Activated B cell treated with CpG ODN at 0.5 μM for 24 hours (primary cell): Measurements from ENCODE around the gene EFCAB12. TPM values are rescaled to one million over a fixed set of nuclear protein-coding genes. Genes with fewer than 3 reads are reported as not detected.

ENCODE experiments used
- ATAC-seq: fragments of 200-7000 bp; cut with Tn5 transposase; one replicate; pipeline ENCODE4 v1.10.0; 2021; ENCODE audit warnings: low read depth, mild to moderate bottlenecking, moderate library complexity
- CTCF ChIA-PET: fragments of 350-600 bp; sonication (Branson Sonifier 250); formaldehyde crosslinking; loops from one replicate; lab custom pipeline; 2021; ENCODE audit warnings: antibody characterized with exemption; lab: Charles Lee
- POLR2A ChIA-PET: fragments of 350-600 bp; sonication (Branson Sonifier 250); formaldehyde crosslinking; loops from one replicate; lab custom pipeline; 2021; ENCODE audit warnings: antibody characterized with exemption; lab: Charles Lee
- DNase-seq: peaks from one replicate; pipeline ENCODE4 v3.0.0; 2022
- H3K27ac Mint-ChIP-seq: one replicate; pipeline ENCODE4 v1.8.0; 2020; ENCODE audit warnings: mixed read lengths
- H3K27me3 Mint-ChIP-seq: one replicate; pipeline ENCODE4 v1.8.0; 2021; ENCODE audit warnings: mixed read lengths
- H3K36me3 Mint-ChIP-seq: one replicate; pipeline ENCODE4 v1.8.0; 2021; ENCODE audit warnings: low read depth, mixed read lengths
- H3K4me1 Mint-ChIP-seq: one replicate; pipeline ENCODE4 v1.8.0; 2021; ENCODE audit warnings: mixed read lengths
- H3K4me3 Mint-ChIP-seq: one replicate; pipeline ENCODE4 v1.8.0; 2020; ENCODE audit warnings: mild to moderate bottlenecking, mixed read lengths
- H3K9me3 Mint-ChIP-seq: one replicate; pipeline ENCODE4 v1.8.0; 2020; ENCODE audit warnings: mixed read lengths
- CTCF ChIP-seq: fragments of 200-600 bp; IDR thresholded peaks from one replicate; pipeline ENCODE4 v1.8.0; 2022; ENCODE audit warnings: antibody characterized with exemption, mild to moderate bottlenecking
- intact Hi-C: fragments of 100-400 bp; cut with micrococcal nuclease; formaldehyde crosslinking; loops from one replicate; pipeline ENCODE4 v1.15.1; 2024
- total RNA-seq: library from RNA; stranded (reverse); gene quantifications from 2 replicates; pipeline ENCODE4 v1.2.3, GENCODE V29; 2022

The EFCAB12 gene
- total RNA-seq, 1 donor from 2014 or later: 1.8 TPM

- Mint-ChIP-seq H3K4me3 (peak overlapping the region; percentile 96), H3K9me3 (no peaks in the 10 kb centered on the region), H3K36me3 (peaks cover 34% of the 10 kb centered on the region), H3K4me1 (peaks cover 48% of the 10 kb centered on the region), H3K27me3 (no peaks in the 10 kb centered on the region), H3K27ac (peak overlapping the region; percentile 96)
- TF ChIP-seq CTCF: no peak
- CTCF ChIA-PET: interaction anchor here (3.1 kb wide), 1 partner anchor 58 kb away, joined by 9 read pairs; no protein-coding TSS in a partner anchor
- intact Hi-C loops: loop anchor here (2.0 to 5.0 kb wide), 7 partner anchors 59 to 1389 kb away; partner anchors contain the start of genes ACAD9, CNBP, PIK3R4 and SEC61A1
- DNase-seq (no peak), ATAC-seq (no peak)
- POLR2A ChIA-PET: interaction anchor here (2.1 to 5.4 kb wide), 3 partner anchors 12 to 135 kb away, joined by 10 to 59 read pairs (median 29); partner anchors contain the start of gene EFCAB12
Observed at GRCh38 chr3:129441215-129441614, 12.8 kb upstream of the EFCAB12 start.

- peaks cover 38% of the 10 kb centered on the region for H3K36me3 Mint-ChIP-seq
- ATAC-seq: no peak
- peaks cover 53% of the 10 kb centered on the region for H3K4me1 Mint-ChIP-seq
- intact Hi-C loops: loop anchor here (1.0 to 5.0 kb wide), 12 partner anchors 12 to 1388 kb away; partner anchors contain the start of genes ACAD9, CNBP, EFCAB12 and PIK3R4
- no peaks in the 10 kb centered on the region for H3K9me3 Mint-ChIP-seq
- no peak for DNase-seq
- peak overlapping the region; percentile 96 for H3K4me3 Mint-ChIP-seq
- CTCF ChIA-PET: interaction anchor here (3.1 kb wide), 1 partner anchor 57 kb away, joined by 9 read pairs; no protein-coding TSS in a partner anchor
- POLR2A ChIA-PET: interaction anchor here (0.6 to 5.4 kb wide), 16 partner anchors 11 to 671 kb away, joined by 3 to 59 read pairs (median 4); partner anchors contain the start of genes EFCAB12 and RAB43
- peak overlapping the region; percentile 96 for H3K27ac Mint-ChIP-seq
- no peaks in the 10 kb centered on the region for H3K27me3 Mint-ChIP-seq
- TF ChIP-seq CTCF: no peak
Observed at GRCh38 chr3:129440618-129441190, 12.3 kb upstream of the EFCAB12 start.

- TF ChIP-seq CTCF: no peak
- Mint-ChIP-seq H3K4me3 (peak within 1 kb of the TSS; percentile 96), H3K27ac (peak within 1 kb of the TSS; percentile 96), H3K27me3 (no peaks in the 10 kb centered on the region), H3K36me3 (peaks cover 43% of the 10 kb centered on the region), H3K9me3 (no peaks in the 10 kb centered on the region), H3K4me1 (peaks cover 60% of the 10 kb centered on the region)
- CTCF ChIA-PET: interaction anchor here (1.3 to 3.1 kb wide), 2 partner anchors 12 to 56 kb away, joined by 4 to 9 read pairs; partner anchors contain the start of gene EFCAB12
- ATAC-seq: peak; percentile 83
- POLR2A ChIA-PET: interaction anchor here (0.6 to 5.4 kb wide), 26 partner anchors 10 to 1316 kb away, joined by 3 to 59 read pairs (median 4); partner anchors contain the start of genes ACAD9, CNBP, EFCAB12 and RAB43
- intact Hi-C loops: loop anchor here (1.0 to 5.0 kb wide), 16 partner anchors 12 to 1388 kb away; partner anchors contain the start of genes ACAD9, CNBP, EFCAB12 and PIK3R4
- DNase-seq: peak; percentile 92
Observed at GRCh38 chr3:129439817-129440617, 11.6 kb upstream of the EFCAB12 start, which contains the start of the genes IFT122 and MBD4. IFT122 (plus strand) TSS chr3:129440224; CDS start chr3:129440331, 107 bp downstream. MBD4 (minus strand) TSS chr3:129439948; CDS start chr3:129439833, 115 bp downstream.

- ChIA-PET CTCF (interaction anchor here (1.3 to 3.1 kb wide), 3 partner anchors 11 to 56 kb away, joined by 4 to 9 read pairs (median 5); partner anchors contain the start of gene EFCAB12), POLR2A (interaction anchor here (0.6 to 5.4 kb wide), 23 partner anchors 10 to 1315 kb away, joined by 3 to 59 read pairs (median 4); partner anchors contain the start of genes ACAD9, CNBP, EFCAB12 and RAB43)
- H3K4me3 Mint-ChIP-seq: peak overlapping the region; percentile 96
- H3K9me3 Mint-ChIP-seq: no peaks in the 10 kb centered on the region
- ATAC-seq (peak; percentile 27), DNase-seq (no peak)
- peak overlapping the region; percentile 96 for H3K27ac Mint-ChIP-seq
- TF ChIP-seq CTCF: no peak
- H3K4me1 Mint-ChIP-seq: peaks cover 66% of the 10 kb centered on the region
- intact Hi-C loops: loop anchor here (1.0 to 5.0 kb wide), 4 partner anchors 15 to 759 kb away; partner anchors contain the start of gene RAB43
- peaks cover 47% of the 10 kb centered on the region for H3K36me3 Mint-ChIP-seq
- no peaks in the 10 kb centered on the region for H3K27me3 Mint-ChIP-seq
Observed at GRCh38 chr3:129439226-129439816, 10.9 kb upstream of the EFCAB12 start.
